A172 (cell line): ENCODE results near the gene ZMIZ2. TPM values are rescaled to one million over a fixed set of nuclear protein-coding genes. Genes with fewer than 3 reads are reported as not detected.
"Not testable (repeated sequence)": the region's sequence is repeated elsewhere in the genome, so short reads cannot be mapped to it uniquely, and the experiment has no call there.

Source experiments
- DNase-seq: peaks from one replicate; pipeline ENCODE4 v3.0.0-alpha.2; 2015; ENCODE audit warnings: low spot score
- total RNA-seq: library from RNA; depleted of rRNA; stranded (reverse); fragments of >200 nt; shearing (Covaris generic); gene quantifications from 2 replicates; pipeline ENCODE4 v1.2.3, GENCODE V29; 2014; rRNA removed

The ZMIZ2 gene
- 12.7 and 13.9 TPM in 2 replicates for total RNA-seq

- peak; percentile 77 for DNase-seq
Measured at GRCh38 chr7:44748045-44748947, at the start of gene ZMIZ2. TSS of gene ZMIZ2 (plus strand) at chr7:44748847. CDS start at chr7:44756250, 7,403 bp downstream.

- not testable (repeated sequence) for DNase-seq
Measured at GRCh38 chr7:44699598-44699997, 49.0 kb upstream of the ZMIZ2 start.

GRCh38 chr7:44700322-44700721 lies 48.3 kb upstream of the ZMIZ2 start:
- DNase-seq = no peak

- not testable (repeated sequence) for DNase-seq
Measured at GRCh38 chr7:44703391-44703790, 45.3 kb upstream of the ZMIZ2 start.

- DNase-seq = no peak
Measured at GRCh38 chr7:44703921-44704320, 44.7 kb upstream of the ZMIZ2 start.

GRCh38 chr7:44705434-44705833 lies 43.2 kb upstream of the ZMIZ2 start:
- no peak for DNase-seq

GRCh38 chr7:44706788-44707557 lies 41.7 kb upstream of the ZMIZ2 start:
- no peak for DNase-seq

- DNase-seq = no peak
Measured at GRCh38 chr7:44707558-44708230, 41.0 kb upstream of the ZMIZ2 start.

GRCh38 chr7:44709011-44709915 lies 39.4 kb upstream of the ZMIZ2 start:
- no peak for DNase-seq

GRCh38 chr7:44709945-44710596 lies 38.6 kb upstream of the ZMIZ2 start:
- DNase-seq = no peak

GRCh38 chr7:44711528-44711927 lies 37.1 kb upstream of the ZMIZ2 start:
- DNase-seq = no peak

GRCh38 chr7:44712012-44712411 lies 36.6 kb upstream of the ZMIZ2 start:
- DNase-seq = no peak

GRCh38 chr7:44713141-44713540 lies 35.5 kb upstream of the ZMIZ2 start:
- no peak for DNase-seq

GRCh38 chr7:44713680-44714335 lies 34.8 kb upstream of the ZMIZ2 start:
- no peak for DNase-seq

- DNase-seq = no peak
Measured at GRCh38 chr7:44716205-44716604, 32.4 kb upstream of the ZMIZ2 start.

- DNase-seq = no peak
Measured at GRCh38 chr7:44720301-44720700, 28.3 kb upstream of the ZMIZ2 start.

GRCh38 chr7:44724276-44724675 lies 24.4 kb upstream of the ZMIZ2 start:
- no peak for DNase-seq

GRCh38 chr7:44726250-44726649 lies 22.4 kb upstream of the ZMIZ2 start:
- not testable (repeated sequence) for DNase-seq

GRCh38 chr7:44727158-44727936 lies 21.3 kb upstream of the ZMIZ2 start:
- peak; percentile 90 for DNase-seq
